Dermis blood vessel endothelial cell (primary cell): ENCODE measurements around the gene RC3H2. TPM values are rescaled to one million over a fixed set of nuclear protein-coding genes. Genes with fewer than 3 reads are reported as not detected.
"Not testable (repeated sequence)": the region's sequence is repeated elsewhere in the genome, so short reads cannot be mapped to it uniquely, and the experiment has no call there.

ENCODE experiments used
- DNase-seq: peaks from one replicate; pipeline ENCODE4 v3.0.0; 2010
- total RNA-seq: library from RNA; depleted of rRNA; stranded (reverse); fragments of >200 nt; gene quantifications from 2 replicates; pipeline ENCODE4 v1.2.3, GENCODE V29; 2014

RC3H2 gene
- total RNA-seq, 1 donor from 2014 or later = 88.0 TPM

DNA sequence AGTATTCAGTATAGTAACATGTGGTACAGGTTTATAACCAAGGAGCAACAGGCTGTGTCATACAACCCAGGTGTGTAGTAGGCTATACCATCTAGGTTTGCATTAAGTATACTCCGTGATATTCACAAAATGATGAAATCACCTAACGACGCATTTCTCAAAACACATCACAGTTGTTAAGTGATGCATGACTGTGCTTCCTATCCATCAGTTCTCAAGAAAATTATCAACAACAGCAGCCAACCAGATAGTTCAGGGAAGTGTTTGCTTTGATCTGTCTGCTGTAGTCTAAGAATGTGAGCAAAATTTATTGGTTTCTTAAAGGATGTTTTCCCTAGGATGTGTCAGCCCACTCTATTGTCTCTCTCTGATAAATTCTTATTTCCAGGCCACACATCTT lies 18.8 kb upstream of the RC3H2 start:
- DNase-seq = peak; percentile 82

DNA sequence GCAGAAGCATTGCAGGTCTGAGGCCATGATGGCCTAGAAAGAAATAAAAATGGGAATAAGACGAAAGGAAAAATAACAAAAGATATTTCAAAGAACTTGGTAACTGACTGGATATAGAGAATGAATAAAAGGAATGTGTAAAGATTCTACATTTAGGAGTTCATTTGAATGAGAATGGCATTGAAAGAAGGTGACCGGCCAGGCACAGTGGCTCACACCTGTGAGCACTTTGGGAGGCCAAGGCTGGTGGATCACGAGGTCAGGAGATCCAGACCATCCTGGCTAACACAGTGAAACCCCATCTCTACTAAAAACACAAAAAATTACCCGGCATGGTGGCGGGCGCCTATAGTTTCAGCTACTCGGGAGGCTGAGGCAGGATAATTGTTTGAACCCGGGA lies 17.6 kb upstream of the RC3H2 start:
- DNase-seq = no peak

DNA sequence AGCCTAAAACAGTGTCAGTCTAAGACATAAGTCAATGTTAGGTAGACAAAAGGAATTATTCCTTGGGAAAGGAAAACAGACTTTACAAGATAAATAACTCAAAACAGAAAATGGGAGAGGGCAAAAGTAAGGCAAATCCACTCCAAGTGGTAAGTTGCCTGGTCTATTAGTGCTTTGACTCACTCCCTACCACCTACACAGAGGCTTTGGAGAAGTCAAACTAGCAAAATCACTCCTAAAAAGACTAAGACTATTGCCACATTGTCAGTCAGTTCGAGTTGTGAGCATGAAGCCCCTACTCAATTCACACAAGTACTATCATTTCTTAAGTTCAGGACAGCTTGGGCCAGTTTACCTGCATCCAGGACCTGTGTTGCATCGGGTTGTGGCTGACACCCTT lies 13.2 kb upstream of the RC3H2 start:
- no peak for DNase-seq

DNA sequence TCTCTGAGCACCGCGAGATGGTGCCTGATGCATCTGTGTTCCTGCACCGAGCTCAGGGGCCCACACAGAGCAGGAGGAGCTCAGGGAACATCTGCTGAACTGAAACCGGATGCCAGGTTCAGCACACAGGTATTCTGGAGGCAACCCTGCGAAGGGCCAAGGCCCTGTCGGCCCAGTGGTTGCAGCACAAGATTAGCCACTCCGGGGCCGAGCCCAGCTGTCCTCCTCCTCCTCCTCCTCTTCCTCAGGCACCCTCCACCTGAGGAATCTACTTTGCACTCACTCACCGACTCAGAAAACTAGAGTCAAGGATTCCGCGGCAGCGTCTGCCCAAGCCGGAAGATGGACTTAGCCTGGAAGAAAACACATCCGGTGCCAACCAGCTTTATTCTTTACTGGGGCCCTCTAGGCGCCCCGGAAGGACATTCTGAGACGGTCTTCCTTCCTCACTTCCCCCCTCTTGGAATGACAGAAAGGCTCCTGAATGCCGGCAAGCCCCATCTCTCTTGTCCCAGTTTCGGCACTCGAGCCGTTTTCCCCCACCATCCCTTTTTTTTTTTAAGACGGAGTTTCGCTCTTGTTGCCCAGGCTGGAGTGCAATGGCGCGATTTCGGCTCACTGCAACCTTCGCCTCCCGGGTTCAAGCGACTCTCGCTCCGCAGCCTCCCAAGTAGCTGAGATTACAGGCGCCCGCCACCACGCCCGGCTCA lies 8.0 kb upstream of the RC3H2 start, which contains the start of gene ZBTB6:
Gene ZBTB6 (minus strand): TSS at position 360 of the 710 bp plus-strand sequence. CDS start 1,251 bp downstream, outside the sequence.
- DNase-seq = peak; percentile 78

DNA sequence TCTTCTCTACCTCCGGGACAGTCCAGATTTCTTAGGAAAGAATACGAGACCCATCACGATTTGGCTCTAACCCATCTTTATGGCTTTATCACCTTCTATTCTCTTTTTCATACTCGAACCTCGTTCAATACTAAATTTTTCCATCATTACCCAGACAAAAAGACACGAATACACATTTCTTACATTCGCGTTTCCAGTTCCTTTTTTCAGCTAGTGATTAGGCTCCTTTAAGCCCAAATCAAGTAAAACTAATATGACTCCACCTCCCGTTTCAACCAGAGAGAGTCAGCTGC lies 7.5 kb upstream of the RC3H2 start:
- DNase-seq = no peak

DNA sequence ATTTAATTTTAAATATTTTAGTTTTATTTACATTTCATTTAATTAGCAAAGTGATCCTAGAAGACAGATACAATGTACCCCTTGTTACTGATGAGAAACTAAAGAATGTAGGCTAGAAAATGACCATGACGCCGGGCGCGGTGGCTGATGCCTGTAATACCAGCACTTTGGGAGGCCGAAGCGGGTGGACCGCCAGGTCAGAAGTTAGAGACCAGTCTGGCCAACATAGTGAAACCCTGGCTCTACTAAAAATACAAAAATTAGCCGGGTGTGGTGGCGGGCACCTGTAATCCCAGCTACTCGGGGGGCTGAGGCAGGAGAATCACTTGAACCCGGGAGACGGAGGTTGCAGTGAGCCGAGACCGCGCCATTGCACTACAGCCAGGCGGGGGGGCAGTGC lies 963 bp upstream of the RC3H2 start:
- not testable (repeated sequence) for DNase-seq

DNA sequence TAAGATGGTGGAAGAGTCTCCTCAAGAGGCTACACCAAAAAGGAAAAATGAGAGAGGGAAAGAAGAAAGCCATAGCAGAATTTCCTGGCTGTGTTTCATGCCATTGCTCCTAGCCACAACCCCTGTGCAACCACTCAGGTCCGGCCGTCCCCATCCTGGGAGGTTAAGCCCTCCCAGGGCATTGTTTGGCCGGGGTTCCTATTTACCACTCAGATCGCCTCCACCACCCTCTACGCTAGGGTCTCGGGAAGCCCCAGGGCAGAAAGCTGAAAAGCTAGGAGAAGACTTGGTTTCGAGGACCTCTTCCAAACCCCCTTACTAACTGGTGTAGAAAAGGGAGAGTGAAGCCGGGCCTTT lies 715 bp downstream of the RC3H2 start:
- DNase-seq = peak; percentile 71

DNA sequence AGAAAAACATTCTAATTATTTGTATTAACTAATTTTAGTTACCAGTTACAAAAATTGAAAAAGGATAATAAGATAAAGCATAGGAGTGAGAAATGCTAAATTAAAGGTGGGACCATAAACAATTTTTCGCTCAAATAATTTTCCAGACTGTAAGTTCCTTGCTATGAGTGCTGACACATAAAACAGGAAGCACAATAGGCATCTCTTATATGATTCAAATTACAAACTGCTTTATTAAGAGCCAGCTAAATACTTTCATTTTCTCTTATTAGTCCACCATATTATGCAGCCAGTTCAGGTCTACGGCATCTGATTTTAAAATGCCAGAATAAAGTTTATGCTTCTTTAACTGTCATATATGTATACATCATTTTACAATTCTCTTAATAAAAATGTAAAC lies 4.4 kb downstream of the RC3H2 start:
- peak; percentile 54 for DNase-seq

DNA sequence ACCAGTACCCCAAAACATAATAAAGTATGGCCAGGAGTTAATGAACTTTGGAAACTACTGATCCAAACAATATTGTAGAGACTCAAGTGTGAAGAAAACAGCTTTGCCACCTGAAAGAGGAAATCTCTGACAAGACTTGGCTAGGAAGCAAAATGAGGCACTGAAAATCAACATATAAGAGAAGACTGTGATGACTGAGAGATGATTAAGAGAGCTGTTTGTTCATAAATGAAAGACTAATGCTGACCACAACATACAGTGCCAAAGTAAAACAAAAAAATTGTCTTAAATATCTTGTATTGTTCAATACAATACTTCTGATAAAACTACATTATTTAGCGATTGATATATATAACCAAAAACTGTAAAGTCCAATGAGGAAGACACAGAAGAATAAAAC lies 7.2 kb downstream of the RC3H2 start:
- peak; percentile 15 for DNase-seq

DNA sequence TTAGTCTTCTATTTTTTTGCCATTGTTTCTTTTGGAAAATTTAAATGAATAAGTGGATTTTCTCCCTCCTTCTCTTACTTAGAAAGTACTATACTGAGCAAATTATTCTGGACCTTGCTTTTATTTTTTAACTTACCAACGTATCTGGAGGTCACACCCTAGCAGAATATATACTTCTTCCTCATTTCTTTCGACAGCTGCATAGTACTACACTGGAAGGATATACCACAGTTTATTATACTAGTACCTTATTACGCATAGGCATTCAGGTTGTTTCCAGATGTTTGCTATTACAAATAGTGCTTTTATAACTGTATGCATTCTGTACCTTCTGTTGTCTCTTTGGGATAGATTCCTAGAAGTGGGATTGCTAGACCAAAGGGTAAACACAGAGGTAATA lies 16.7 kb downstream of the RC3H2 start:
- no peak for DNase-seq

DNA sequence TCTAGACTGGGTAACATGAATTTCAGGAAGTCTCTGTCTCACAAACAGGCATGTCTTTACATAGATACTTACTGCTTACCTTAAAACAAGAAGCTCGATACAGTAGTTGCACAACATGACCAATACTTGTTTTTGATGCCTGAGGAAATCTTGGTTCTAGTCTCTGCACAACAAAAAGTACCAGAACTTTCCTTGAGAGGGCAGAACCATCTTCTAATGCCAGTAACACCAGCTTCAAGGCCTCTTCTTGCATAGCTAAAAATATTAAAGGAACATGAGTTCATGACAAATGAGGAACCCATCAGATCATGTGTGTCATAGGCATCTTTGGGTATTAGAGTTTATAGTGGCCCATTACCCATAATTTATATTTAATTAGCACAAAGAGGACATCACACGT lies 22.0 kb downstream of the RC3H2 start:
- no peak for DNase-seq

DNA sequence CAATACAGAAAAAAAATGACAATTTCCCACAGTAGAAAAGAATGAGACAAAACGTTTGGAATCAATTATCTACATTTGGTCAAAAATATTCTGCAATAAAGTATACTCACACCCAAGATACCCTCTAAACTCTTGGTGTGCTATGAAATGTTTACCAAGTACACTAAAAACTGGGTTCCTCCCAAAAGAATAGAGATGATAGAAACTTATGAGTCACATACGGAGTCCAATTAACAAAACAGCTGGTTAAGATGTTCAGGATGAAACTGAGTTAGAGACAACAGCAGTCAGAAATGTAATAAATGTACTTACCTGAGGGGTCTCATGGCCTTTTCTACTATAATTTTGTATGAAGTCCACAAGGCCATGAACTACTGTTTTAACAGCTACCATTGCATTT lies 25.7 kb downstream of the RC3H2 start:
- no peak for DNase-seq

DNA sequence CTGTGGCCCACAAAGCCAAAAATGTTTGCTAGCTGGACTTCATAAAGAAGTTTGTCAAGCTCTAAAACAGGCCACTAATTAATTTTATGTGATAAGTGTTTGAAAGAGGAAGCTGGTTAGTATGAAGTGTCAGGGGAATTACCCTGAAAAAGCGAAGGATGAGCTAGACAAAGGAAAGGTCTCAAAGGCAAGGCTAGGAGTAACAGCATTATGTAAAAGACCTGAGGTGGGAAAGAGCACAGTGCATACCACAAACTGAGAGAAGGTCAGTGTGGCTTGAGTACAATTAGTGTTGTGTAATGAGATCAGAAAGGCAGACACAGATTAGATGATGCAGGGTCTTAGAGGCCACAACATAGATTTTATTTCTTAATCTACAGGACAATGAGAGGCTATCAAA lies 29.6 kb downstream of the RC3H2 start:
- no peak for DNase-seq

DNA sequence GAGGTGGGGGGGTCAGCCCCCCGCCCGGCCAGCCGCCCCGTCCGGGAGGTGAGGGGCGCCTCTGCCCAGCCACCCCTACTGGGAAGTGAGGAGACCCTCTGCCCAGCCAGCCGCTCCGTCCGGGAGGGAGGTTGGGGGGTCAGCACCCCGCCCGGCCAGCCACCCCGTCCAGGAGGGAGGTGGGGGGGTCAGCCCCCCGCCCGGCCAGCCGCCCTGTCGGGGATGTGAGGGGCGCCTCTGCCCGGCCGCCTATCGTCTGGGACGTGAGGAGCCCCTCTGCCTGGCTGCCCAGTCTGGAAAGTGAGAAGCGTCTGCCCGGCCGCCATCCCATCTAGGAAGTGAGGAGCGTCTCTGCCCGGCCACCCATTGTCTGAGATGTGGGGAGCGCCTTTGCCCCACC lies 37.9 kb downstream of the RC3H2 start:
- not testable (repeated sequence) for DNase-seq

DNA sequence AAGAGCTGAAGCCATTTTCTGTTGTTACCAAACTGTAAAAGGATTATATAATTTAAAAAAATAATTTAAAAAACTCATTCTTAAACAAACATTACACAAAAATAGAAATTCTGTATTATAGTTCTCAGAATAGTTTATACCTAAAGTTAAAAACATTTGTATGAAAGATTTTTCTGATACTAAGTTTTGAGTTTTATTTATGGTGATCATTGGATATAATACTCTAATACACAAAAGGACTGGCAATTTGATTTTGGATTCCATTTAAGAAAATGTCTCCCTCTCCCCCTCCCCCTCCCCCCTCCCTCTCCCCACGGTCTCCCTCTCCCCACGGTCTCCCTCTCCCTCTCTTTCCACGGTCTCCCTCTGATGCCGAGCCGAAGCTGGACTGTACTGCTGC lies 39.1 kb downstream of the RC3H2 start:
- DNase-seq = no peak

DNA sequence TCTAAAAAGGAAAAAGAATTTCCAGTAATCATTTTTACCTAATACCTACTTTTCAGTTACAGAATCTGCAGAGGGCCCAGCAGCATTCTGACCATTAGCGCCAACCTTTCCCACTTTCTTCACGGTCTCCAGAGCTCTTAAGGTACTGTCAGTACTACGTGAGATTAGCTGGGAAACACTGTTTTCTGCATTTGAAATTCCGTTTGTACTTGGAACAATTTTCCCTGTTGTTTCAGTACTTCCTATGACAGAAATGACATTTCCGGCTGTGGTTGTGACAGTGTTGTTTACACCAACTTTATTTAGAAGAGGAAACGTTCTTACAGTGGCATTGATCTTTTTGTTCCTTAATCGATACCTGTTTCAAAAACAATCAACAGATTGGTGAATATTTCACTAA lies 39.9 kb downstream of the RC3H2 start:
- DNase-seq = peak; percentile 84

DNA sequence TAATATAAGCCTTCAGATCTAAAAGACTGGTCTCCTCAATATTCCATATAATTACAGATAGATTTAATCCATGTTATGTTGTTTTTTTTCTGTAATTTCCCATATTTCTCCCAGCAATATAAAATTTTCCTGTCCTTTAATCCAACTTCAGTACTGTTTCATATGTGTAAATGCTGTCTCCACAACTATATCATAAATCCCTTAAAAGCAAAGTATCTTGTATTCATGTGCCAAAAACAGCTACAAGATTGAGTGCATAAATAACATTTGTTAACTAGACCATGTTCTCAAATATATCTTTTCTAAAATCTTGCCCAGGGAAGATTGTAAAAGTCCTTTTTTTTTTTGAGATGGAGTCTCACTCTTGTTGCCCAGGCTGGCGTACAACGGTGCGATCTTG lies 41.8 kb downstream of the RC3H2 start:
- DNase-seq = no peak

DNA sequence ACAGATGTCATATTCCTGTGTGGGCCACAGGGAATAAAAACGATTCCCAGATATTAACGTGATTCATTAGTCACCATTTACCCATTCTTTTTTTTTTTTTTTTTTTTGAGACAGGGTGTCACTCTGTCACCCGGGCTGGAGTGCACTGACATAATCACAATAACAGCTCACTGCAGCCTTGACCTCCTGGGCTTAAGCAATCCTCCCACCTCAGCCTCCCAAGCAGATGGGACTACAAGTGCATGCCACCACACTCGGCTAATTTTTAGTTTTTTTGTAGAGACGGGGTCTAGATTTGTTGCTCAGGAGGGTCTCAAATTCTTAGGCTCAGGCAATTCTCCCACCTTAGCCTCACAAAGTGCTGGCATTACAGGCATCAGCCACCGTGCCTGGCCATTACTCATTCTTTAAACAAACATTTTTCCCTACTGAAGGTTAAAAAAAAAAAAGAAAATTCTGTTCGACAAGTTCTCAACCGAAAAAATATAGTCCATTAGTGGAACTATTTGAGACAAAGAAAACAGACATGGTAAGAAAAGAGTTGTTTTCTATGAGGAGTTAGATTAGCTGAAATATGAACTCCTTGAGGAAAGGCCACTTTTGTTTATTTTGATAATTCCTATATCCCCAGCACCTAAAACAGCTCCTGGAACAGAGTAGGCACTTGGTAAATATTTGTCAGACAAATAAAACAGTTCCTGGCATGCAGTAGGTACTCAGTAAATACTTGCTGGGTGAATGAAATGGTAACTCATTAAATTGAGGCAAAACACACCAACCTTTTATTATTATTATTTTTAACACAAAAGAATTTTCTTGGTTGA lies 44.6 kb downstream of the RC3H2 start:
- DNase-seq = no peak

DNA sequence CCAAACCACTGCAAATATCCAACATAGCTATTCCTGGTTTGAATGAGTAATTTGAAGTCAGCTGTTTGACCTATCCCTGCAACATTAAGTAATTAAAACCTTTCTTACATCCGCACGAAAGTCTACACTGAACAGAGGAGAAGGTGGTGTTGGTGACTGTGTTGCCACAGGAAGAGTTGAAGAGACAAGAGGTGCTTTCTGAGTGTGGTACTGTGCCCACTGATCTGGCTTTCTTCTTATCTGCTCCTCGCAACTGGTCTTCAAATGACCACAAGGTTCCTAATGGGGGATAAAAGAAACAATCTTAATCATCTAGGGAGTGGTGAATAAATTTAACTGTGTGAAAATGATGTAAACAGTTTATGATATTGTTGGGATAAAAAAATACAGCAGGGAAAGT lies 47.3 kb downstream of the RC3H2 start:
- DNase-seq = no peak

DNA sequence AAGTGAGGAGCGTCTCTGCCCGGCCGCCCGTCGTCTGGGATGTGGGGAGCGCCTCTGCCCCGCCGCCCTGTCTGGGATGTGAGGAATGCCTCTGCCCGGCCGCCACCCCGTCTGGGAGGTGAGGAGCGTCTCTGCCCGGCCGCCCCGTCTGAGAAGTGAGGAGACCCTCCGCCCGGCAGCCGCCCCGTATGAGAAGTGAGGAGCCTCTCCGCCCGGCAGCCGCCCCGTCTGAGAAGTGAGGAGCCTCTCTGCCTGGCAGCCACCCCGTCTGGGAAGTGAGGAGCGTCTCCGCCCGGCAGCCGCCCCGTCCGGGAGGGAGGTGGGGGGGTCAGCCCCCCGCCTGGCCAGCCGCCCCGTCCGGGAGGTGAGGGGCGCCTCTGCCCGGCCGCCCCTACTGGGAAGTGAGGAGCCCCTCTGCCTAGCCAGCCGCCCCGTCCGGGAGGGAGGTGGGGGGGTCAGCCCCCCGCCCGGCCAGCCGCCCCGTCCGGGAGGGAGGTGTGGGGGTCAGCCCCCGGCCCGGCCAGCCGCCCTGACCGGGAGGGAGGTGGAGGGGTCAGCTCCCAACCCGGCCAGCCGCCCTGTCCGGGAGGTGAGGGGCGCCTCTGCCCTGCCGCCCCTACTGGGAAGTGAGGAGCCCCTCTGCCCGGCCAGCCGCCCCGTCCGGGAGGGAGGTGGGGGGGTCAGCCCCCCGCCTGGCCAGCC lies 52.9 kb downstream of the RC3H2 start:
- DNase-seq = not testable (repeated sequence)

DNA sequence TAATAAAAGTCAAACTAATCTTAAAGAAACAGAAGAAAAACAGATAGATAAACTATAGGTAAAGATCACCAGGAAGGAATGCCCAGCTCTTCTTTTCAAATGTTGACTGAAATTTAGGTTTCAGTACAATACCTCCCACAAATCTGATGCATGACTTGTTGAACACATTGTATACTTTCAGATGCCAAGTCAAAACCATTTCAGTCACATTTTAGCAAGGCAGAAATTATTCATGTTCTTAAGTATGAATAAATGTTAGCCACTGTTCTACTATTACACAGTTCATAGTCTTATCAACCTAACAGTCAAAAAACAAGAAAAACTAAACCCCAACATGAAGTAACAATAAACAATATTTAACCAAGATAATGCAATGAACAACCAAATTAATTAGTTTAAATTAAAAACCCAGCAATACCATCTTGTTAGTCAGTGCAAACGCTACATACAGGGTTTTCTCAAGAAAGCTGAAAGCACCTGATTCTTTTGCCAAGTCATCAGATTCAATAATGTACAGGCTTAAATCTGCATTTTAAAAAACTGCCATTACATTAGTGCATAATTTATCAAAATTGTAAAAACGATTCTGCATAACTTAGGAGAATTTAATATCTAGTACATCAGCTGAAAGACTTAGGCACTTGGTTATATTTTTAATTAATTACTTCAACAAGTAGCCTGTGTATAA lies 56.8 kb downstream of the RC3H2 start:
- no peak for DNase-seq

DNA sequence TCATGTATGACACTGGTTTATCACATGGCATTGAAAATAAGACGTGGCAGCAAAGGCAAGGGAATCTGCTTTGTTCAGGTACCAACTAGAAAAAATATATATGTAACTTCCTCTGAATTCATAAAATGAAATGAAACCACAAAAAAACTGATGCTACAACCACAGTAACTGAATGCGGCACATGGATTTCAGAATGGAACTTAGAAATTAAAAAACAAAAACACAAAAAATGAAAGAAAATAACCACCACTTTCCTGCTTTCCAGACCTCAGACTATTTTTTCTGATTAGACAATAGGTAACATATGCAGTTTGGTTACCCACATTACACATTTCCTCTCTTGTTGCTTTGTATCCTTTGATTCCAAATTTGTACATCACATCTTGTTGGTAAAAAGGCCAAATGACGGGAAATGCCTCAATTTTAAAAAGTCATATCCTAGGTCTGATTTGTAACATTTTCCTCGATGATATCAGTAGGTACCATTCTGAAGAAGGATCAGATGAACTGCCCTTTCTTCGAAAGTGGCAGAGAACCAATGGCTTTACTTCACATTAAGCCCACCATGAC lies 58.7 kb downstream of the RC3H2 start:
- DNase-seq = no peak

DNA sequence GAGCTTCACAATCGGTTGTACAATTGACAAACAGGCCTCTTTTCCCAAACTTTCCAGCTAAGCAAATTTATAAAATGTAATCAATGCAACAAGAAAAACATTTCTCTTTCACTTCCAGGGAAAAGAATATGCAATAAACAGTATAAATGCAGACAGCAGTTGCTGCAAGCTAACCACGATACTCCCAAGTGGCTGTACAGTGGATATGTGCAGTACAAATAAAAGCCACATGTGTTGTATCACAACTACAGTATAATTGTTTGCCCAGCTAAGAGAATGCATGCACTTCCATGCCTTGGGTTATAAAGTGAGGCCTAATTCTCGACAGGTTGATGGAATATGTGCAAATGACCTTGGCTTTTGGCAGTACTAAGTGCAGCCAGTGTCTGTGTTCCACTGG lies 60.0 kb downstream of the RC3H2 start:
- DNase-seq = no peak
